Thyroid gland (tissue), 4 donors: ENCODE data around the gene NTN1.

ENCODE experiments used
- CTCF ChIP-seq, 6 experiments: fragments of 200-600 bp in 3 of 6; fragments of 450-650 bp in 3 of 6; sonication (generic) in 3 of 6; IDR thresholded peaks; one replicate each; pipeline ENCODE4 v1.5.1; 2016 to 2019; ENCODE audit warnings: antibody characterized with exemption in 6 of 6, mild to moderate bottlenecking in 2 of 6, inconsistent platforms in 1 of 6, moderate library complexity in 1 of 6
- POLR2A ChIP-seq, 2 donors: fragments of 450-650 bp; IDR thresholded peaks; one replicate each; pipeline ENCODE4 v1.6.1; 2017; ENCODE audit warnings: antibody characterized with exemption in 2 of 2, mild to moderate bottlenecking in 2 of 2, moderate library complexity in 1 of 2

GRCh38 chr17:9071016-9071415 lies 49.7 kb downstream of the NTN1 start:
- TF ChIP-seq POLR2A (IDR thresholded peaks at IDR 0.05): no peak
- no peak for TF ChIP-seq CTCF (IDR thresholded peaks at IDR 0.05)
